GM23248 (cell line): Measurements from ENCODE around the gene TOX2.

Experiments
- EZH2 ChIP-seq: fragments of 200-600 bp; sonication (generic); IDR thresholded peaks from 2 replicates; pipeline ENCODE4 v1.6.1; 2018; ENCODE audit warnings: antibody characterized with exemption, mild to moderate bottlenecking; ENCODE audit not compliant: insufficient read depth, poor library complexity, severe bottlenecking
- EZH2phosphoT487 ChIP-seq: fragments of 200-600 bp; sonication (generic); IDR thresholded peaks from 2 replicates; pipeline ENCODE4 v1.6.1; 2018; ENCODE audit warnings: antibody characterized with exemption, moderate library complexity, mild to moderate bottlenecking, low read depth; ENCODE audit not compliant: insufficient read depth

- TF ChIP-seq EZH2 (no peak), EZH2phosphoT487 (no peak)
These were observed at the start of gene TOX2 for GRCh38 chr20:43914311-43915210.
